AG04449 (cell line): ENCODE data around the gene ZFYVE19.
"Not testable (repeated sequence)": the region's sequence is repeated elsewhere in the genome, so short reads cannot be mapped to it uniquely, and the experiment has no call there.

Experiments
- CTCF ChIA-PET: fragments of 350-600 bp; formaldehyde crosslinking; extraction: SDS; loops from one replicate; lab custom pipeline; 2021; ENCODE audit warnings: antibody characterized with exemption; lab: Yijun Ruan, JAX
- POLR2A ChIA-PET: fragments of 400-600, 350-600 bp; formaldehyde crosslinking; extraction: SDS; loops from one replicate; lab custom pipeline; 2020; ENCODE audit warnings: antibody characterized with exemption, inconsistent platforms; lab: Yijun Ruan, JAX
- DNase-seq: peaks from one replicate; pipeline ENCODE4 v3.0.0-alpha.2; 2010; ENCODE audit warnings: low read depth, low spot score
- H3K4me3 ChIP-seq: 2 replicates; pipeline ENCODE4 v1.5.1; 2011; ENCODE audit warnings: low read depth, mild to moderate bottlenecking, control low read depth, low read length
- TF ChIP-seq, protein P1 (sequence below): IDR thresholded peaks from one replicate; pipeline ENCODE4 v1.5.1; 2011; ENCODE audit warnings: mild to moderate bottlenecking, moderate library complexity, low read length, control low read depth, inconsistent platforms; ENCODE audit not compliant: insufficient read depth; ENCODE audit errors: missing control alignments

Gene ZFYVE19

DNA sequence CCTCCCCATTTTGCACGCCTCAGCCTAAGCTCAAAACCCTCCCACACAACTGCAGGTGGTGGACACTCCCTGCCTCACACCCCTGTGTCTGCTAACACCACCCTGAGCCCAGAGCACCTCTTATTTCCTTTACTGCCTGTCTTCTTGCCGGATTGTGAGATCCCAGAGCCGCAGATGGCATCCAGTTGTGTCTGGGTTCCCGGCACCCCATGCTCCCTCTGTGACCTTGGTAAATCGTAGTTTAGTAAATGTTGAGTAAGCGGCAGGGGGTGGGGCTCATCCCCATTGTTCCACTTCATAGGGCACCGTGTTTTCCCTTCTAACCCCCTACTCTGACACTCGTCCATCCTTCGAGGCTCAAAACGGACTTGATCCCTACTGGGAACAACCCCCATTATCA lies 51.8 kb downstream of the ZFYVE19 start:
- no peak for DNase-seq
- ChIA-PET CTCF (interaction anchor here (0.6 to 6.6 kb wide), 50 partner anchors 24 to 372 kb away, joined by 3 to 228 read pairs (median 5); partner anchors contain the start of genes CHP1, DNAJC17, EXD1 and PPP1R14D), POLR2A (interaction anchor here (0.7 to 1.5 kb wide), 2 partner anchors 35 to 94 kb away, joined by 4 to 5 read pairs; partner anchors contain the start of gene VPS18)
- no peak overlapping the region for H3K4me3 ChIP-seq
- TF ChIP-seq, protein P1, sequence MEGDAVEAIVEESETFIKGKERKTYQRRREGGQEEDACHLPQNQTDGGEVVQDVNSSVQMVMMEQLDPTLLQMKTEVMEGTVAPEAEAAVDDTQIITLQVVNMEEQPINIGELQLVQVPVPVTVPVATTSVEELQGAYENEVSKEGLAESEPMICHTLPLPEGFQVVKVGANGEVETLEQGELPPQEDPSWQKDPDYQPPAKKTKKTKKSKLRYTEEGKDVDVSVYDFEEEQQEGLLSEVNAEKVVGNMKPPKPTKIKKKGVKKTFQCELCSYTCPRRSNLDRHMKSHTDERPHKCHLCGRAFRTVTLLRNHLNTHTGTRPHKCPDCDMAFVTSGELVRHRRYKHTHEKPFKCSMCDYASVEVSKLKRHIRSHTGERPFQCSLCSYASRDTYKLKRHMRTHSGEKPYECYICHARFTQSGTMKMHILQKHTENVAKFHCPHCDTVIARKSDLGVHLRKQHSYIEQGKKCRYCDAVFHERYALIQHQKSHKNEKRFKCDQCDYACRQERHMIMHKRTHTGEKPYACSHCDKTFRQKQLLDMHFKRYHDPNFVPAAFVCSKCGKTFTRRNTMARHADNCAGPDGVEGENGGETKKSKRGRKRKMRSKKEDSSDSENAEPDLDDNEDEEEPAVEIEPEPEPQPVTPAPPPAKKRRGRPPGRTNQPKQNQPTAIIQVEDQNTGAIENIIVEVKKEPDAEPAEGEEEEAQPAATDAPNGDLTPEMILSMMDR = no peak

DNA sequence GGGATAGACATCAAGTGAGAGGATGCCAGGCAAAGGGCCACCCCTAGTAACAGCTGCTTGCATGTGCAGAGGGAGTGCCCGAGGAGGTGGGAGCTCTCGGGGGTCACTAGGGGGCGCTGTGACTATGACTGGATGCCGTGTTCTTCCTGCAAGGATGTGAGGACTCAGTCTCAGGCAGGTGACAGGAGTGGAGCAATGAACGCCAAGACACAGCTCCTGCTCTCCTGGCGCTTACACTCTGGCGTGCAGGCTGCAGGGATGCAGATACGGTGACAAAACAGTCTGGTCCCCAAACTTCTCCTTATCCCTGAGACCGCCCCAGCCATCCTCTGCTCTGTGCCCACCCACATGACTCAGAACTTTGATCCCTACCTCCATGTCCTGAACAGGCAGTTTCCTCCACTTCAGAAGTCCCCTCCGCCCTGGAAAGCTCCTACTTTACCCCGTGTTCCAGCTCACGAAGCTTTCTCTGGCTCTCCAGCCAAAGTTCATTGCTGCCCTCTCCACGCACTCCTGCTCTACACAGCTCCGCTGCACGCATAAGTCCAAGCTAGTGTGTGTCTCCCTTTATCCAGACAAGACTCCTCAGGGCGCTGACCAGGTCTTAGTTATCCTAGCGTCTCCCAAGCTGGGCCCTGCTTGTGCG lies 52.4 kb downstream of the ZFYVE19 start:
- H3K4me3 ChIP-seq = no peak overlapping the region
- POLR2A ChIA-PET = interaction anchor here (1.5 kb wide), 1 partner anchor 35 kb away, joined by 4 read pairs; the partner anchor contains the start of gene VPS18
- DNase-seq = no peak
- CTCF ChIA-PET = interaction anchor here (0.6 to 6.6 kb wide), 39 partner anchors 28 to 491 kb away, joined by 3 to 228 read pairs (median 4); partner anchors contain the start of genes CHP1, DNAJC17, EXD1 and PPP1R14D
- TF ChIP-seq, protein P1 = peak; percentile 91

DNA sequence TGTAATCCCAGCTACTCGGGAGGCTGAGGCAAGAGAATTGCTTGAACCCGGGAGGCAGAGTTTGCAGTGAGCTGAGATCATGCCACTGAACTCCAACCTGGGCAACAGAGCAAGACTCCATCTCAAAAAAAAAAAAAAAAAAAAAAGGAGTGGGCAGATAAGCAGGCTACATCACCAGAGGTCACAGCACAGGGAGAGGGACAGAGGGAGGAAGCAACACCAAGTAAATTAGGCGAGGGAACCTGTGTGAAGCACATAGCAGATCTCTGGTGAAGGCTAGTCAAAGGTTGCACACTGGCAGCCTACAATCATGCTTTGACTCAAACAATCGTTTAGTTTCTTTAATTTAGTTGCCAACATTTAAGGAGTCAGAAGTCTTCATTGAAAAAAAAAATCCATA lies 54.3 kb downstream of the ZFYVE19 start:
- DNase-seq, H3K4me3 ChIP-seq, POLR2A ChIA-PET, CTCF ChIA-PET: not testable (repeated sequence)

DNA sequence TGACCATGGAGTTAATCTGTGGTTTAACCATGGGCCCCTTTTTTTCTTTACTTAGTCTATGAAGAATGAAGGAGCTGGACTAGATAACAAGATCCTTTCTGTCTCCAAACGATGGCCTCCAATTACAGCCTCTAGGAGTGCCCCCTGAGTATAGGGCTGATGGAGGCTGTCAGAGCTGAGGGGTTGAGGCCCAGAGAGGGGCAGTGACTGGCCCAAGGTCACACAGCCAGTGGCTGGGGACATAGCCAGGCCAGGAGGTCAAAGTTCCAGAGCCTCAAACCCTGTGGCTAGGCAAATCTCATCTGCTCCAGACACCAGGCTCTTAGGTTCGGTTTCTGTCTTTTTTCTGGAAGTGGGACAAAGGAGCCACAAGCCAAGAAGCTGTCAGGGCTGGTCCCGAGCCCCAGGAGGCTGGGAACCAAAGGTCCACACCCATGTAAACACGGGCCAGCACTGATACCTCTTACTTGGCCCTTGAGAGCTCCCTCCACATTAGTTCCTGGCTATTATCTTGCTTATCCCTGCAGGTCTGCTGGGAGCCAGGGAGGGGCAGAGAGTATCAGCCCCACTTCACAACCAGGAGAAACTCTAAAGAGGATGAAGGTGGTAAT lies 56.9 kb downstream of the ZFYVE19 start:
- TF ChIP-seq, protein P1 = no peak
- DNase-seq = no peak
- POLR2A ChIA-PET = no interaction called here
- H3K4me3 ChIP-seq = no peak overlapping the region
- CTCF ChIA-PET = interaction anchor here (0.8 to 1.5 kb wide), 2 partner anchors 37 to 274 kb away, joined by 4 read pairs; no protein-coding TSS in a partner anchor
